ENCODE measurements around the gene FOXJ2.
A peak's percentile ranks its signal among the peaks of the same experiment; 100 is the strongest.
"Not testable (repeated sequence)": the region's sequence is repeated elsewhere in the genome, so short reads cannot be mapped to it uniquely, and the experiment has no call there.

The FOXJ2 gene

GRCh38 chr12:8031017-8031416, 1.5 kb upstream of the FOXJ2 start:
- not testable (repeated sequence) for DNase-seq

DNA sequence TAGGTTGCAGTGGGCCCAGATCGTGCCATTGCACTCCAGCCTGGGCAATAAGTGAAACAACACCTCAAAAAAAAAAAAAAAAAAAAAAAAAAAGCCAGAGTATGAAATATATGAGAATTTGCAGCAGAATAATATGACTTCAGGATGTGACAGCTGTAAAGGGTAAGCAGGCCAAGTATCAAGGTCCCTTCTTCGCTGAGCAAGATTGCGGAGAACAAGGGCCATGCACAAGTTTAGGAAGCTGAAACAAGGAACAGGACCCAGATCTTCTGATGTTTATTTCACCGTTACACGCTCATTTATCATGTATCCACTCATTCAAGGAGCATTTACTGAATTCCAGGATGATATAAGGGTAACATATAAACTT, 659 bp upstream of the FOXJ2 start:
- DNase-seq = no peak

DNA sequence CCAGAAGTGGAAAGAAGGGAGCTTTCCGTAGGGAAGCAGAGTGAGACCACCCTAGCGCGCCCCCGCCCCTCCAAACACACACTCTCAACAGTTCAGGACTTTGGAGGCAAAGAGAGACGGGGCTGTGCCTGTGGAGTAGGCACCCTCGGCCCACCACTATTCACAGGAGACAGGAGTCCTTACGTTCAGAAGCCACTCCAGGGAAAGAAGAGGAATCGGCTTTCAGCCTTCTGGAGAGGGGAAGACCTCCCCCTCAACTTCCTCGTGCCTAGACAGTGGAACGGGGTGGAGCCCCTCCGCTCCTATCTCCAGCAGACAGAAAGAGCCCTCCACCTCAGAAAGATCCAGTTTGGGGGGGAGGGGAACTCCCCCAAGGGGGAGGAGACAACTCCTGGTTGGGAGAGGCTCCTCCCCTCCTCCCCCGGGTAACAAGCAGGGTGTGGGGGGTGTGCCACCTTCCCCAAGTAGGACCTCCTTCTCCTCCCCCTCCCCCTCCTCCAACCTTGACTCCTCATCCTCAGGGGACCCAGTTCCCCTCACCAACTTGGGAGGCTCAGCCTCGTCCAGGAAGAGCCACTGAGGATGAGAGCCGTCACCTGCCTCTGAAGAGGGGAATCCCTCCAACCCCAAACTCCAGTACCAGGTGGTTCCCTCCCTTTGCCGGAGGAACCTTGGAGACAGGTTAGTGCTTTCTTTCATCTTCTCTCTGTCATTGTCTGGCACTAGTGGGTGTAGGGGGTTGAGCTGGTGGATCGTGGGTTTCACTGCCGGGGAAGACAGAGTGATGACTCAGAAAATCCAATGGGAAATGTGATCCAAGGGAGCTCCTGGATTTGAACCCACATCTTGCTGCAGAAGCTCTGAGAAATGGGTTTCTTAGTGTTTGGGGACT, 883 bp downstream of the FOXJ2 start:
- peak; percentile 79 for DNase-seq

DNA sequence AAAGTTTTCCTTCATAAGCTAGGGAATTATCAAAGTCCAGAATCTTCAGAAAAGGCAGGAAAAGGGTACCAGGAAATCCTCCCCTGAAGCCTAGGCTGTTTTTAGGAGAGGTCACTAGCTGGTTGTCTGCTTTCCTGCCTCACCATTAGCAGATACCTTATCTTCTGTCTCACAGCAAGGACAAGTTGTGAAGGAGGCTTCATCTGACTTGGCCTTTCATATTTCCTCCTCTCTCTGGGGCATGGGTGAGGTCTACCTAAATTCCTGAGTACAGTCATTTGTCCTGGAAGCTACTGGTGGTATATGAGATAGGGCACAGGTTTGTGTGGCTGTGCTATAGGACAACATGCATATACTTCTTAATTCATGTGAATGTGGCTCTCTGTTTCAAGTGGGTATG, 2.3 kb downstream of the FOXJ2 start:
- no peak for DNase-seq

DNA sequence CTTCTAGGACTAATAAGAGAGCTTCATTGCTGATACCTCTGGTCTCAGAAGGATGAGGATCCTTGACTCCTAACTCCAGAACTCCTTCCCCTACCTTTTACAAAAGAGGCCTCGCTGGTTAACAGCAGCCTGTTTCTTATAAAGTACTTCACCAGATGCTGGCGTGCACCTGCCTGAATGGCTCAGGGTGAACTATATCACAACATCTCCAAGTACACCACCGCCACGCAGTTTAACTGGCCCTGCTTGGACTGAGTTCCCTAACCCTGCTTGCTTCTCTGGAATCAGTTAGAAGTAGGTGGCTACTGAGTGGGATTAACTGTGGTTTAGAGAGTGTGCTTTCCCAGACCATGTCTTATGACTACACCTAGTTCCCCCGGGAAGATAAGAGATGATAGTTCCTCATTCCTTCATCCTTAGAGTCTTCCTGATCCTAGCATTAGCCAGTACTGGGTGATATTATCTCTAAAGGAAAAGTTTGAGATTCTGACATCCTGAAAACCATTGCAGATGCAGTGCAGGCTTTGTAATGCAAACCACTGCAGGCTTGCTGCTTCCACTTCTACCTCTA, 3.0 kb downstream of the FOXJ2 start:
- DNase-seq = peak; percentile 74

- no peak for DNase-seq
Measured at GRCh38 chr12:8036346-8036745, 3.8 kb downstream of the FOXJ2 start.

GRCh38 chr12:8037046-8037663, 4.6 kb downstream of the FOXJ2 start:
- no peak for DNase-seq

- no peak for DNase-seq
Measured at GRCh38 chr12:8037947-8038346, 5.4 kb downstream of the FOXJ2 start.

GRCh38 chr12:8038659-8039114, 6.2 kb downstream of the FOXJ2 start:
- peak; percentile 84 for DNase-seq

GRCh38 chr12:8040791-8041190, 8.3 kb downstream of the FOXJ2 start:
- no peak for DNase-seq

GRCh38 chr12:8045952-8046944, 13.7 kb downstream of the FOXJ2 start:
- peak; percentile 89 for DNase-seq

DNA sequence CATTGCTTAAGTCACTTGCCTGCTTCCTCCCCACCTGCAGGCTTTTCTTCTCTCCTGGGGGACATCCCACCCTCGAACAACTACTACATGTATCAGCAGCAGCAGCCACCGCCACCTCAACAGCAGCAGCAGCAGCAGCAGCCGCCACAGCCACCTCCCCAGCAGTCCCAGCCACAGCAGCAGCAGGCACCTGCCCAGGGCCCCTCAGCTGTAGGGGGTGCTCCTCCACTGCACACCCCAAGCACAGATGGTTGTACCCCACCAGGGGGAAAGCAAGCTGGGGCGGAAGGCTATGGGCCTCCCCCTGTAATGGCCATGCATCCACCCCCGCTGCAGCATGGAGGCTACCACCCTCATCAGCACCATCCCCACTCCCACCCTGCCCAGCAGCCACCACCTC, 15.3 kb downstream of the FOXJ2 start:
- peak; percentile 41 for DNase-seq

- DNase-seq = no peak
Measured at GRCh38 chr12:8048906-8049305, 16.4 kb downstream of the FOXJ2 start.

DNA sequence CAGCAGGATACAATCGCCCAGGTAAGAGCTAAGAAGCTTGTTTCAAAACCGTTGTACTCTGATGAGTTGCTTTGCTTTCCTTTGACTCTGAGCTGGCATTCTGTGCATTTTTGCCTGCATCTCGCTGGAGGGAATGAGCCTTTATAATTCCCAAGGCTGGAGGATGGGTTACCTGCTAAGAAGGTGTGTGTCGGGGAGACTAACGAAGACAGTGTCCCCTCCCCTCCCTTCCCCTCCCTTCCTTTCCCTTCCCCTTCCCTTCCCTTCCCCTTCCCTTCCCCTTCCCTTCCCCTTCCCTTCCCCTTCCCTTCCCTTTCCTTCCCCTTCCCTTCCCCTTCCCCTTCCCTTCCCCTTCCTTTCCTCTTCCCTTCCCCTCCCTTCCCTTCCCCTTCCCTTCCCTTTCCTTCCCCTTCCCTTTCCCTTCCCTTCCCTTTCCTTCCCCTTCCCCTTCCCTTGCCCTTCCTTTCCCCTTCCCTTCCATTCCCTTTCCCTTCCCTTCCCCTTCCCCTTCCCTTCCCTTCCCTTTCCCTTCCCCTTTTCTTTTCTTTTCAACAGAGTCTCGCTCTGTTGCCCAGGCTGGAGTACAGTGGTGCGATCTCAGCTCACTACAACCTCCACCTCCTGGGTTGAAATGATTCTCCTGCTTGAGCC, 18.2 kb downstream of the FOXJ2 start:
- DNase-seq = peak; percentile 12

- no peak for DNase-seq
Measured at GRCh38 chr12:8052679-8053078, 20.2 kb downstream of the FOXJ2 start.

DNA sequence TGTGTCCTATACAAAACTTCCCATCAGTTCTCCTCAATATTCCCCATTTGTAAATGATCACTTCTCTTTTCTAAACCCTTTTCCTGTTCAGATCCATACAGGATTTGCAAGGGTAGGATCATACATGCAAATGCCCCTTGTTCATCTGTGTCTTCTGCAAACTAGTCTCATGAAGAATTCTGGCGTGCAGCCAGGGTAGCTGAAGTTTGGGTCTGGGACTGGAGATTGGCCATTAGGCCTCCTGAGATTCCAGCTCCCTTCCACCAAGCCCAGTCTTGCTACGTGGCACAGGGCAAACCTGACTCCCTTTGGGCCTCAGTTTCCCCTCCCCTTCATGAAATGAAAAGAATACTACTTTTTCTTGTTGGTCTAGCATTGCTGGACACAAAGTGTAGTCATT, 22.3 kb downstream of the FOXJ2 start:
- no peak for DNase-seq

- no peak for DNase-seq
Measured at GRCh38 chr12:8057306-8057705, 24.8 kb downstream of the FOXJ2 start.

DNA sequence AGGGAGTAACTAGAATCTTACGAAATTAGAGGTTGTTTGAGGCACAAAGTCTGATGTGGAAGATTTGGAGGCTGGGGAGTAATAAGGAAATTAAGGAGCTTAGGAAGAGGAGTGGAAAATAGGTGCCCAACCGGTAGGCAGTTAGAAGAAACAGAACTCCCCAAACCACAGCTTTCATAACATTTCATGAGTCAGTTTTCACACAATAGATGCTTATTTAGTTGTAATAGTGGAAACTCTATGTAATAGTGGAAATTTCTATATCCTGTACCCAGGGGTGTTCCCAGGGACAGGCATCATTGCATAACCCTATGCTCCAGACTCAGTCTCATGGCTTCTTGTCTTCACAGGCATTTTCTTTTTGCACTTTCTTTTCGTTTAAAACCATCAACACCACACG, 25.3 kb downstream of the FOXJ2 start:
- no peak for DNase-seq

DNA sequence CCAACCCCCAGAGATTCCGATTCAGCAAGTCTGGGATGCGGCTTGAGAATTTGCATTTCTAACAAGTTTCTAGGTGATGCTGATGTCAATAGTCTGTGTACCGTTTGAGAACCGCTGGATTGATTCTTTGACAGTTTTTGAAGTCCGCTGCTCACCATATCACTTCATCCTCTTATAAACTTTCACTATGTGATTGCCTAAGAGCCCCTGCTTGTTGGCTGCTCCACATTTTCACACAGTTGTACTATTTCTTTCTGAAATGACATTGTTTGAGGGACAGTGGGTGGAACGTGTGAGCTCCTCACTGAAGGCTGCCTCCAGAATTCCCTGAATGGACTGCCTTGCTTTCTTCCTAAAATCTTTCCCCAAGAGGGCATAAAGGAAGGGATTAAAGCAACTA, 26.0 kb downstream of the FOXJ2 start:
- DNase-seq = no peak

DNA sequence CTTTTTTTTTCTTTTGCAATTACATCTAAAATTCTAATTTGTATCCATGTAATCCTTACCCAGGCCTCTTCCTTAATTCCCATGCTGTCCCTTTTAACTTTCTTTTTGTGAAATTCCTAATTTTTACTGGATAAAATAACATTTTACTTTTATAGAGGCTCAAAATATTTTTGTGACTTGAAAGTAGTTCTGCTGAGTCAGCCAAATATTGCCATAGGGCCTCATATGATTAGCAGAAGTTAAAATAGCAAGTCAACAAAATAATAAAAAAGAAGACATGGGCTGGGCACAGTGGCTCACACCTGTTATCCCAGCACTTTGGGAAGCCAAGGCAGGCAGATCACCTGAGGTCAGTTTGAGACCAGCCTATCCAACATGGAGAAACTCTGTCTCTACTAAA, 31.6 kb downstream of the FOXJ2 start:
- no peak for DNase-seq

- peak; percentile 76 for DNase-seq
Measured at GRCh38 chr12:8065991-8066594, 33.6 kb downstream of the FOXJ2 start, which contains the start of gene C3AR1. TSS of gene C3AR1 (minus strand) at chr12:8066359. CDS start at chr12:8060185, 6,174 bp downstream.

- no peak for DNase-seq
Measured at GRCh38 chr12:8069582-8069981, 37.1 kb downstream of the FOXJ2 start.

Data from islet precursor cell (in vitro differentiated cells).